HEK293 (cell line): ENCODE results near the gene LMBR1.
"Not testable (repeated sequence)": the region's sequence is repeated elsewhere in the genome, so short reads cannot be mapped to it uniquely, and the experiment has no call there.

Source experiments
- CTCF ChIA-PET: fragments of 350-600 bp; formaldehyde crosslinking; extraction: SDS; loops from one replicate; lab custom pipeline; 2021; ENCODE audit warnings: antibody characterized with exemption; lab: Yijun Ruan, JAX
- POLR2A ChIA-PET: fragments of 300-600 bp; formaldehyde crosslinking; extraction: SDS; loops from one replicate; lab custom pipeline; 2020; ENCODE audit warnings: antibody characterized with exemption, inconsistent platforms; lab: Yijun Ruan, JAX
- H3K27ac ChIP-seq: fragments of 200-500 bp; sonication (Bioruptor generic); 2 replicates; pipeline ENCODE4 v1.5.1; 2014; ENCODE audit warnings: low read depth, low read length, control low read depth, inconsistent platforms; ENCODE audit errors: extremely low read depth
- H3K36me3 ChIP-seq, 2 experiments: fragments of 200-500 bp in 1 of 2; sonication (Bioruptor generic) in 1 of 2; 1 replicate in 1 of 2; 2 replicates in 1 of 2; pipeline ENCODE4 v1.5.1; 2014 to 2017; ENCODE audit warnings: inconsistent platforms in 2 of 2, low read length in 2 of 2; ENCODE audit not compliant: control insufficient read depth in 2 of 2, insufficient read depth in 1 of 2
- H3K4me1 ChIP-seq: fragments of 200-500 bp; sonication (Bioruptor generic); 2 replicates; pipeline ENCODE4 v1.5.1; 2014; ENCODE audit warnings: mild to moderate bottlenecking, low read length, inconsistent platforms; ENCODE audit not compliant: control insufficient read depth, insufficient read depth
- H3K4me3 ChIP-seq: 2 replicates; pipeline ENCODE4 v1.5.1; 2011; ENCODE audit warnings: low read depth, mild to moderate bottlenecking, control low read depth, low read length, moderate library complexity
- H3K9me3 ChIP-seq: fragments of 200-500 bp; sonication (Bioruptor generic); 2 replicates; pipeline ENCODE4 v1.5.1; 2014; ENCODE audit warnings: low read depth, low read length, inconsistent platforms; ENCODE audit not compliant: control insufficient read depth, insufficient read depth
- MYNN ChIP-seq: fragments of 450-650 bp; formaldehyde crosslinking; IDR thresholded peaks from 2 replicates; pipeline ENCODE4 v1.5.1; 2016; ENCODE audit warnings: missing biosample characterization, missing genetic modification characterization, borderline replicate concordance
- SP2 ChIP-seq: fragments of 450-650 bp; formaldehyde crosslinking; IDR thresholded peaks from 2 replicates; pipeline ENCODE4 v1.5.1; 2016; ENCODE audit warnings: missing biosample characterization, missing genetic modification characterization
- ZBTB1 ChIP-seq: fragments of 450-650 bp; formaldehyde crosslinking; IDR thresholded peaks from 2 replicates; pipeline ENCODE4 v1.5.1; 2016; ENCODE audit warnings: missing biosample characterization, missing genetic modification characterization
- ZBTB17 ChIP-seq: fragments of 450-650 bp; formaldehyde crosslinking; IDR thresholded peaks from 2 replicates; pipeline ENCODE4 v1.5.1; 2016; ENCODE audit warnings: missing biosample characterization, missing genetic modification characterization
- ZFP69B ChIP-seq: fragments of 450-650 bp; formaldehyde crosslinking; IDR thresholded peaks from 2 replicates; pipeline ENCODE4 v1.5.1; 2016; ENCODE audit warnings: missing biosample characterization, missing genetic modification characterization
- ZNF121 ChIP-seq: fragments of 450-650 bp; formaldehyde crosslinking; IDR thresholded peaks from 2 replicates; pipeline ENCODE4 v1.5.1; 2016; ENCODE audit warnings: missing biosample characterization, missing genetic modification characterization
- ZNF157 ChIP-seq: fragments of 450-650 bp; formaldehyde crosslinking; IDR thresholded peaks from 2 replicates; pipeline ENCODE4 v1.5.1; 2016; ENCODE audit warnings: missing biosample characterization, missing genetic modification characterization
- ZNF26 ChIP-seq: fragments of 450-650 bp; formaldehyde crosslinking; IDR thresholded peaks from 2 replicates; pipeline ENCODE4 v1.5.1; 2016; ENCODE audit warnings: missing biosample characterization, missing genetic modification characterization
- ZNF266 ChIP-seq: fragments of 450-650 bp; formaldehyde crosslinking; IDR thresholded peaks from 2 replicates; pipeline ENCODE4 v1.5.1; 2016; ENCODE audit warnings: missing biosample characterization, missing genetic modification characterization, low read depth
- ZNF292 ChIP-seq: fragments of 450-650 bp; formaldehyde crosslinking; IDR thresholded peaks from 2 replicates; pipeline ENCODE4 v1.5.1; 2016; ENCODE audit warnings: low read depth, missing biosample characterization, missing genetic modification characterization, borderline replicate concordance
- ZNF391 ChIP-seq: fragments of 450-650 bp; formaldehyde crosslinking; IDR thresholded peaks from 2 replicates; pipeline ENCODE4 v1.5.1; 2016; ENCODE audit warnings: low read depth, missing biosample characterization, missing genetic modification characterization, borderline replicate concordance
- ZNF404 ChIP-seq: fragments of 450-650 bp; formaldehyde crosslinking; IDR thresholded peaks from 2 replicates; pipeline ENCODE4 v1.5.1; 2017; ENCODE audit warnings: missing biosample characterization, missing genetic modification characterization
- ZNF510 ChIP-seq: fragments of 450-650 bp; formaldehyde crosslinking; IDR thresholded peaks from 2 replicates; pipeline ENCODE4 v1.5.1; 2018; ENCODE audit warnings: mild to moderate bottlenecking, missing genetic modification characterization, missing biosample characterization; ENCODE audit not compliant: insufficient replicate concordance
- ZNF514 ChIP-seq: fragments of 450-650 bp; formaldehyde crosslinking; IDR thresholded peaks from 2 replicates; pipeline ENCODE4 v1.5.1; 2016; ENCODE audit warnings: missing biosample characterization, missing genetic modification characterization
- ZNF548 ChIP-seq: fragments of 450-650 bp; formaldehyde crosslinking; IDR thresholded peaks from 2 replicates; pipeline ENCODE4 v1.5.1; 2016; ENCODE audit warnings: missing biosample characterization, missing genetic modification characterization
- ZNF585B ChIP-seq: fragments of 450-650 bp; formaldehyde crosslinking; IDR thresholded peaks from 2 replicates; pipeline ENCODE4 v1.5.1; 2016; ENCODE audit warnings: missing biosample characterization, missing genetic modification characterization
- ZSCAN16 ChIP-seq: fragments of 450-650 bp; formaldehyde crosslinking; IDR thresholded peaks from 2 replicates; pipeline ENCODE4 v1.5.1; 2016; ENCODE audit warnings: missing biosample characterization, missing genetic modification characterization
- ZSCAN18 ChIP-seq: fragments of 450-650 bp; formaldehyde crosslinking; IDR thresholded peaks from 2 replicates; pipeline ENCODE4 v1.5.1; 2016; ENCODE audit warnings: missing biosample characterization, missing genetic modification characterization
- TF ChIP-seq, protein P1 (sequence below): fragments of 450-650 bp; formaldehyde crosslinking; conservative IDR thresholded peaks from 2 replicates; pipeline ENCODE4 v1.5.1; 2016; ENCODE audit warnings: low read depth, missing biosample characterization, missing genetic modification characterization
- TF ChIP-seq, protein P2 (sequence below): fragments of 450-650 bp; formaldehyde crosslinking; IDR thresholded peaks from 2 replicates; pipeline ENCODE4 v1.5.1; 2016; ENCODE audit warnings: missing biosample characterization, missing genetic modification characterization

The LMBR1 gene

DNA sequence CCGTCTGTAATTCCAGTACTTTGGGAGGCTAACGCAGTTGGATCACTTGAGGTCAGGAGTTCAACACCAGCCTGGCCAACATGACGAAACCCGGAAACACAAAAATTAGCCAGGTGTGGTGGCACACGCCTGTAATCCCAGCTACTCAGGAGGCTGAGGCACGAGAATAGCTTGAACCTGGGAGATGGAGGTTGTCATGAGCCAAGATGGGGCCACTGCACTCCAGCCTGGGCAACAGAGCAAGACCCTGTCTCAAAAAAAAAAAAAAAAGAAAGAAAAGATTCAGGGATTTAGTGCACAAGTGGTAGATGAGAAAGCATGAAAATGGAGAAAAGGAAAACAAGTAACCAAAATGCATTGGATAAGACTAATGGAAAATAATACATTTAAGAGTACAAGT lies 49.4 kb downstream of the LMBR1 start:
- H3K9me3 ChIP-seq, H3K4me1 ChIP-seq, H3K4me3 ChIP-seq, H3K27ac ChIP-seq, POLR2A ChIA-PET, CTCF ChIA-PET, H3K36me3 ChIP-seq: not testable (repeated sequence)
- TF ChIP-seq ZNF121 (tag by site-specific recombination): peak; percentile 74

GRCh38 chr7:156843157-156843556 lies 49.8 kb downstream of the LMBR1 start:
- peaks cover 0 to 3% of the 10 kb centered on the region in 2 experiments; a peak in 1 of 3 replicates for H3K36me3 ChIP-seq
- H3K4me1 ChIP-seq: no peaks in the 10 kb centered on the region
- POLR2A ChIA-PET: no interaction called here
- H3K9me3 ChIP-seq: no peaks in the 10 kb centered on the region
- no peak overlapping the region for H3K4me3 ChIP-seq
- no peak overlapping the region for H3K27ac ChIP-seq
- CTCF ChIA-PET: interaction anchor here (1.3 kb wide), 1 partner anchor 43 kb away, joined by 3 read pairs; no protein-coding TSS in a partner anchor
- TF ChIP-seq SP2 (no peak), ZNF585B (tag by site-specific recombination) (no peak), ZNF292 (no peak), ZNF548 (tag by site-specific recombination) (no peak), ZNF391 (no peak)
- TF ChIP-seq, protein P1, sequence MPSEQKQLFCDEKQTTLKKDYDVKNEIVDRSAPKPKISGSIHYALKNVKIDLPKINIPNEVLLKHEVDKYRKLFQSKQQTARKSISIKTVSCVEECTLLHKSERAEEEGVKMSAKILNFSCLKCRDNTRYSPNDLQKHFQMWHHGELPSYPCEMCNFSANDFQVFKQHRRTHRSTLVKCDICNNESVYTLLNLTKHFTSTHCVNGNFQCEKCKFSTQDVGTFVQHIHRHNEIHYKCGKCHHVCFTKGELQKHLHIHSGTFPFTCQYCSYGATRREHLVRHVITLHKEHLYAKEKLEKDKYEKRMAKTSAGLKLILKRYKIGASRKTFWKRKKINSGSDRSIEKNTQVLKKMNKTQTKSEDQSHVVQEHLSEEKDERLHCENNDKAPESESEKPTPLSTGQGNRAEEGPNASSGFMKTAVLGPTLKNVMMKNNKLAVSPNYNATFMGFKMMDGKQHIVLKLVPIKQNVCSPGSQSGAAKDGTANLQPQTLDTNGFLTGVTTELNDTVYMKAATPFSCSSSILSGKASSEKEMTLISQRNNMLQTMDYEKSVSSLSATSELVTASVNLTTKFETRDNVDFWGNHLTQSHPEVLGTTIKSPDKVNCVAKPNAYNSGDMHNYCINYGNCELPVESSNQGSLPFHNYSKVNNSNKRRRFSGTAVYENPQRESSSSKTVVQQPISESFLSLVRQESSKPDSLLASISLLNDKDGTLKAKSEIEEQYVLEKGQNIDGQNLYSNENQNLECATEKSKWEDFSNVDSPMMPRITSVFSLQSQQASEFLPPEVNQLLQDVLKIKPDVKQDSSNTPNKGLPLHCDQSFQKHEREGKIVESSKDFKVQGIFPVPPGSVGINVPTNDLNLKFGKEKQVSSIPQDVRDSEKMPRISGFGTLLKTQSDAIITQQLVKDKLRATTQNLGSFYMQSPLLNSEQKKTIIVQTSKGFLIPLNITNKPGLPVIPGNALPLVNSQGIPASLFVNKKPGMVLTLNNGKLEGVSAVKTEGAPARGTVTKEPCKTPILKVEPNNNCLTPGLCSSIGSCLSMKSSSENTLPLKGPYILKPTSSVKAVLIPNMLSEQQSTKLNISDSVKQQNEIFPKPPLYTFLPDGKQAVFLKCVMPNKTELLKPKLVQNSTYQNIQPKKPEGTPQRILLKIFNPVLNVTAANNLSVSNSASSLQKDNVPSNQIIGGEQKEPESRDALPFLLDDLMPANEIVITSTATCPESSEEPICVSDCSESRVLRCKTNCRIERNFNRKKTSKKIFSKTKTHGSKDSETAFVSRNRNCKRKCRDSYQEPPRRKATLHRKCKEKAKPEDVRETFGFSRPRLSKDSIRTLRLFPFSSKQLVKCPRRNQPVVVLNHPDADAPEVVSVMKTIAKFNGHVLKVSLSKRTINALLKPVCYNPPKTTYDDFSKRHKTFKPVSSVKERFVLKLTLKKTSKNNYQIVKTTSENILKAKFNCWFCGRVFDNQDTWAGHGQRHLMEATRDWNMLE: no peak

GRCh38 chr7:156842740-156843140 lies 50.2 kb downstream of the LMBR1 start:
- ChIA-PET CTCF (interaction anchor here (0.6 to 1.3 kb wide), 3 partner anchors 44 to 295 kb away, joined by 3 read pairs; no protein-coding TSS in a partner anchor), POLR2A (no interaction called here)
- Histone ChIP-seq H3K36me3 (peaks cover 0 to 3% of the 10 kb centered on the region in 2 experiments; a peak in 1 of 3 replicates), H3K27ac (no peak overlapping the region), H3K9me3 (no peaks in the 10 kb centered on the region), H3K4me1 (no peaks in the 10 kb centered on the region), H3K4me3 (no peak overlapping the region)
- no peak for TF ChIP-seq ZFP69B (tag by site-specific recombination)
- TF ChIP-seq ZBTB17: no peak
- no peak for TF ChIP-seq ZNF514
- TF ChIP-seq MYNN (tag by site-specific recombination): peak; percentile 98
- TF ChIP-seq ZSCAN16 (tag by site-specific recombination): 0 out of 2 replicates have a peak, but pooled peaks have one; percentile 41
- TF ChIP-seq ZSCAN18 (tag by site-specific recombination): no peak

DNA sequence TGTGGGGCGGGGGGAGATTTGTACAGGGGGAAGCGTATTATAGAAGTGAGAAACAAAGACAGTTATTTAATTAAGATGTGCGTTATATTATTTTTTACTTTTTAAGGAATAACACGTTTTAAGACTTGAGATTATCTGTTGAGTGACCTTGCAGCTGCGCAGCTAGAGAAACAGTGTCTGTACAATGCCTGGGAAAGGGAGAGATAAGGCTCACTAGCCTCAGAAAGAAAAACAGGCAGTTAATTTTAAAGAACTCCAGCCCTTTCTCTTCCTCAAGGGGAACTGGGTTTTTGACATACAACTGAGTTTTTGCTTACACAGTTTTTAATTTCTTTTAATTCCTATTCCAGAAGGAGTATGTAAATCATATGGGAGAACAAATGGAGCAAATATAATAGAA lies 50.7 kb downstream of the LMBR1 start:
- ChIA-PET CTCF (interaction anchor here (0.6 to 1.3 kb wide), 3 partner anchors 44 to 295 kb away, joined by 3 read pairs; no protein-coding TSS in a partner anchor), POLR2A (no interaction called here)
- Histone ChIP-seq H3K36me3 (peaks cover 0 to 3% of the 10 kb centered on the region in 2 experiments; a peak in 1 of 3 replicates), H3K4me1 (no peaks in the 10 kb centered on the region), H3K9me3 (no peaks in the 10 kb centered on the region), H3K4me3 (no peak overlapping the region), H3K27ac (no peak overlapping the region)
- no peak for TF ChIP-seq ZBTB1
- TF ChIP-seq ZNF26 (tag by site-specific recombination): no peak
- no peak for TF ChIP-seq SP2
- TF ChIP-seq ZNF157: no peak
- TF ChIP-seq, protein P2, sequence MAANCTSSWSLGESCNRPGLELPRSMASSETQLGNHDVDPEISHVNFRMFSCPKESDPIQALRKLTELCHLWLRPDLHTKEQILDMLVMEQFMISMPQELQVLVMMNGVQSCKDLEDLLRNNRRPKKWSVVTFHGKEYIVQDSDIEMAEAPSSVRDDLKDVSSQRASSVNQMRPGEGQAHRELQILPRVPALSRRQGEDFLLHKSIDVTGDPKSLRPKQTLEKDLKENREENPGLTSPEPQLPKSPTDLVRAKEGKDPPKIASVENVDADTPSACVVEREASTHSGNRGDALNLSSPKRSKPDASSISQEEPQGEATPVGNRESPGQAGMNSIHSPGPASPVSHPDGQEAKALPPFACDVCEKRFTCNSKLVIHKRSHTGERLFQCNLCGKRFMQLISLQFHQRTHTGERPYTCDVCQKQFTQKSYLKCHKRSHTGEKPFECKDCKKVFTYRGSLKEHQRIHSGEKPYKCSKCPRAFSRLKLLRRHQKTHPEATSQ (tag by site-specific recombination): no peak
- TF ChIP-seq ZNF404 (tag by site-specific recombination): no peak
- no peak for TF ChIP-seq ZBTB17
- TF ChIP-seq ZNF510 (tag by site-specific recombination): no peak
- TF ChIP-seq ZNF266: no peak
